HG02884 (cell line): ENCODE results near the gene MINDY4B.

ENCODE experiments used
- ATAC-seq: cut with Tn5 transposase; IDR thresholded peaks from one replicate; pipeline ENCODE4 v1.9.1; 2021; ENCODE audit warnings: mild to moderate bottlenecking, moderate library complexity; ENCODE audit not compliant: unreplicated experiment

The MINDY4B gene

GRCh38 chr3:150848864-150849263 is 56.4 kb downstream of the MINDY4B start:
- ATAC-seq, result no peak

- no peak for ATAC-seq
Measured at GRCh38 chr3:150847433-150847832, 57.8 kb downstream of the MINDY4B start.

DNA sequence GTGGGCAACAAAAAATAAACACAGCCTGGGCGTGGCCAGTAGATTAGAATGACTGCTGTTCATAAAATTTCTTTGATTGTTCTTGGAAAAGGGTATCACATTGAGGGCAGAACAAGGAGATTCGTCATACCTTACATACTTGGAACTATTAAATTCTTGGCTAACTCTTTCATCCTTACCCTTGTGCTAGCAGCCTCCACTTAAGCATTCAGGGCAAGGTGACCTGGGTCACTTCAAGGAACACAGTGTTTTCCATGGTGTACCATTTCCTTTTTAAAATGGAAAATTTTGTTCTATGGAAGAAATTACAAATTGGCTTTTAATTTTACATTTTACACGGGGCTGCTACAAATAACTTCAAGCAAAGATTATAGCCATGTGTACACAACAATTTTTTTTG is 60.8 kb downstream of the MINDY4B start:
- ATAC-seq, result no peak

GRCh38 chr3:150843241-150843640 is 62.0 kb downstream of the MINDY4B start:
- ATAC-seq, result no peak

DNA sequence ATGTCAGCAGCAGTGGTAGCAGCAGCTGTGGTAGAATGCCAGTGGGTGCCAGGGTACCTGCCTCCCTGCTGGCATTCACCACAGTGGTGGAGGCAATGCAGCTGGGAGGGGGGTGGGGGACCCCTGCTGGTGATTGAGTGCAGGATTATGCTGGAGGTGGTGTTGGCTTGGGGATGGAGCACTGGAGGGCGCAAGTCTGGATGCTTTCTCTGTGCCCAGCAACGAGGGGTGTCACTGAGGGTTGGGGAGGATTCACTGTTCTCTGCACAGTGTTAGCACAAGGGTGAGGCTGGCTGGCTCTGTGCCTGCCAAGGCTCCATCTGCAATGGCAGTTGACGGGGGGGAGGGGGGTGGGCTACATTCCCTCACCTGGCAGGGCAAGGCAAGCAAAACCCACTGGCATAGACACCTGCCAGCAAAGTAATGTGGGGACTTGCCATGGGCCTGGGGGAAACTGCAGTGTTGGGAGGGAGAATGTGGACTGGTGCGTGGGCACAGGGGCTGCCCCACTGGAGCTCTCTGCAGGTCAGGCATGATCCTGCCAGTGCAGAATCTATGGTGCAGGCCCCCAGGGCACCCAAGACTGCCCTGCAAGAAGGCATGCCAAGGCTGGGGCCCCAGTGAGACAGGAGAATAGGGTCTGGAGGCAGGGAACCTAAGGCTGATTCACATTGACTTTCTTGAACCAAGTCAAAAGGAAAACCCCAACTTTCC is 64.3 kb downstream of the MINDY4B start:
- ATAC-seq, result no peak

DNA sequence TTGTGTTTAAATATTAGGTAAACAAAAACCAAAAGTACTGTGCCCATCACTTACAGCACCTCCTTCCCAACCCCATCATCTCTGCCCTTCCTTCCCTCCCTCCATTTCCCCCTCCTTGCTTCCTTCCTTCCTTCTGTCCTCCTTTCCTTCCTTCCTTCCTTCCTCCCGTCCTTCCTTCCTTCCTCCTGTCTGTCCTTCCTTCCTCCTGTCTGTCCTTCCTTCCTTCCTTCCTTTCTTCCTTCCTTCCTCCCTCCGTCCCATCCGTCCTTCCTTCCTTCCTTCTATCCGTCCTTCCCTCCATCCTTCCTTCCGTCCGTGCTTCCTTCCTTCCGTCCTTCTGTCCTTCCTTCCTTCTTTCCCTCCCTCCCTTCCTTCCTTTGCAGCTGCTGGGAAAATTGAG is 74.5 kb downstream of the MINDY4B start:
- no peak for ATAC-seq

DNA sequence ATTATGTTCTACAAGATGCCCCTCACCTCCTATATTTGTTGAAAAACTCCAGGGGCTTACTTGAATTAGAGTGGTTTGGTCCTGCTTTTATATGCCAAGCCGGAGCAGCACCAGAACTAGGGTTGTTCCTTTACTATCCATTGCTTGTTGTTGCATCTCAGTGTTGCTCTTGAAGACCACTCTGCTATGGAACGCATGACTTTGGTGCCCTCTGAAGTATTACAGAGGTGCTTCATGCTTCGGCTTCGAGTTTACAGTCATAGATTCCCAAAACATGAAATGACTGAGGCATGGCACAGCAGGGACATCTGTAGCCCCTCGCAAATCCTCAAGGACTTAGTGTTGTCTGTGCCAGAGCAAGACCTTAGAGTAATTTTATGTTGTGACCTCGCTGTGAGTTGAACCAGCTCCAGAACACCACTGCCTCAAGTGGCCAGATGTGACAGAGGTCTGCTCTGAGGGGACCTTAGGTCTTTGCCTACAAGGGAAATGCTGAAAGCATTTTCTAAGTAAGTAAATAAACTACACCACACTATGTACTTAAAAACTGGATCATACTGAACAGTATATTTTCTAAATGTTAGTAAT is 75.1 kb downstream of the MINDY4B start:
- no peak for ATAC-seq

DNA sequence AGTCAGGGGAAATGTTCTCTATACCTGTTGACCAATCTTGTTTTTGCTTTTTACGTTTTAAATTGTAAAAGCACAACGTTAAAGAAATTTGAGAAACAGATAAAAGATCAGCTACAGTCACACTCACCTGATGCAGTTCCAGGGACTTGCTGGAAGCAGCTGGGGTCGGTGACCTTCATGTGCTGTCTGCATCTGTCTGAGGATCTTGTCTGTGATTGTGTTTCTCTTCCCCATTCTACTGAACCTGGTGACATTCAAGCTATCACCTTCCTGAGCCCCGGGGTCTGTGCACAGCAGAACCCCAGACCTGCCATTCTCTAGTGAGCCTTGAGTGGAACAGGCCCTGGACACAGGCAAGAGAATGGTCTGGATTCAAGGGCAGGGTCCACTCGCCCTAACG is 75.8 kb downstream of the MINDY4B start:
- ATAC-seq, result no peak

DNA sequence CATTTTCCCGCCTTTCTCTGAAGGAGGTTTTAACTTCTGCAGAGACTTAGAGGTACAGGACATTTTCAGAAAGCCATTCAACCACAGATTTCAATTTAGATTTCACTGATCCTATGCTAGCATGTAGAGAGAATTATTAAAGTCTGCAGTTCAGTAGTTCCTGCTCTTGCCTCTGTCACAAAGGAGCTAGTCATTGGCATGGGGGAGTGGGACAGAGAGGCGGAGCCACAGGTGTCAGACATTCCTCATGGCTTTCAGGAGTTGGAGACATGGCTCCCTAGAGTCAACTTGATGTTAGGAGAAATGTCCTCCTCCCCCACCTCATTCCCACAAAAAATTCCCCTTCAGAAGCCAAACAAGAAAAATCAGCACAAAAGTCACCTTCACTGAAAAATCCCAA is 76.2 kb downstream of the MINDY4B start:
- no peak for ATAC-seq

- ATAC-seq, result no peak
Measured at GRCh38 chr3:150828261-150828660, 77.0 kb downstream of the MINDY4B start.

- ATAC-seq, result no peak
Measured at GRCh38 chr3:150826466-150827282, 78.6 kb downstream of the MINDY4B start.

DNA sequence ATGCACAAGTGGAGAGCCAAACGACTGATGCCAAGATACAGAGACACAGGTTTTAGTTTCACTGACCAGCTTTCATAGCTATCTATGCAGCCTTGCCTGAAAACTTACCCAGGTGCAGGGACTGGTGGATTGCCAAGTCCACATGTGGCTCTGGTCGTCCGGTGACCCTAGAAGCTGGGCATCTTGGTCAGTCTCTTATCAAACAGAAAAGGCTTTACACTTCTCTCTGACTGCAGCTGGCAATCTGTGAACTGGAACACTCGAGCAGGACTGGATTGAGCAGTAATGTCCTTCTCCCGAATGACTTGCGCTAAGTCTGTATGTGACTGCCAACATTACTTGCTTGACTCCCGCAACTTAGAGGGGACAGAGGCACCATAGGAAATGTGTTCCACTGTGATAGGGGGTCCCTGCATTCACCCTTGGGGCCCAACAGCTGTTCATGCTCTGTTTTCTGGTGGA is 79.3 kb downstream of the MINDY4B start:
- ATAC-seq, result no peak

GRCh38 chr3:150825192-150825915 is 79.9 kb downstream of the MINDY4B start:
- ATAC-seq, result no peak

GRCh38 chr3:150823277-150823676 is 82.0 kb downstream of the MINDY4B start:
- ATAC-seq, result no peak

GRCh38 chr3:150822636-150823035 is 82.6 kb downstream of the MINDY4B start:
- ATAC-seq, result no peak
